Measurements from ENCODE around the gene SLCO3A1.
"Not testable (repeated sequence)": the region's sequence is repeated elsewhere in the genome, so short reads cannot be mapped to it uniquely, and the experiment has no call there.

The SLCO3A1 gene

DNA sequence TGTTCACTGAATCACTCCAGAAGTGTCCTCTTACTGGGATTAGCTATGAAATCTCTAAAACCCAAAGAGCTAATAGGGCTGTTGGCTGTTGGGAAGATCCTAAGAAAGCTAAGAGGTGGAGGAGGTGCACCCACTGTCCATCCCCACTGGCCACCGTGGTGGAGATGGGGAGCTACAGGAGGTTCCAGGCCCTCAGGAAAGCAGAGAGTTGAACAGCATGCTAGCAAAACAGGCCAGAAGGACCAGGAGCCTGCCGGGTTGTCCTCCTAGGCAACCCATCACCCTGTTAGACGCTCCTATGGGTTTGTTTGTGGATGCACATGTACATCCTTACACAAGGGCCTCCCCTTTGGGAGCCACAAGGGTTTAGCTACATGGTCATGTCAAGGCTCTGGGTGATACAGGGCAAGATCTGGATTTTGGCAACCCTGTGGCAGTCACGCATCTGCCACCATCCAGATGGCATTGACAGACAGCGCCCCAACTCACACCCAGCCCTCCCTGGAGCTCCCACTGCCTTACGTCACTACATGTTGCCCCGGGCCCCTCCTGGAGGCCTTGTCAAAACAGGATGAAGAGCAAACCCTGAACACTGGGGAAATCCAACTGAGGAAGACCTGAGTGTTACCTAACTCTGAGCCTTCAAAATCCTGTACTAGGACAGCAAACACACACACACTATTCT lies 208.1 kb downstream of the SLCO3A1 start:
- no peak for DNase-seq (ENCODE audit: low read depth in 2 of 2, low spot score in 1 of 2)

DNA sequence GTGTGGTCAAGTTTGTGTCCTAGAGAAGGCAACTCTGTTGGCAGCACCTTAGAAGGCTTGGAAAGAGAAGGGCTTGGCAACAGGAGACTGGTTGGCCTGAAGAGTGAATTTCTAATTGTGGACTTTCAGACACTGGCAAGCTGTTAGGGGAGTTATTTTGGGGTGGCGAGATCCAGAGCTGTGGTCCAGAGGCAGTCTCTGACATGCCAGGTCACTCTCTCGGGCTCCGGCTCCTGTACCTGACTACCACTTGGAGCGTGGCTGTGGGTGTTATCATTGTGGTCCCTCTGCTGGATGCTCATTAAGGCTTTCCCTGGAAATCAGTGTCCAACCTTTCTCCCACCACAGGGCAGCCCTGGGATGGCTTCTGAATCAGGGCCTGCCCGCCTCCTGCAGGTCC lies 209.0 kb downstream of the SLCO3A1 start:
- DNase-seq (ENCODE audit: low read depth in 2 of 2, low spot score in 1 of 2), result no peak

DNA sequence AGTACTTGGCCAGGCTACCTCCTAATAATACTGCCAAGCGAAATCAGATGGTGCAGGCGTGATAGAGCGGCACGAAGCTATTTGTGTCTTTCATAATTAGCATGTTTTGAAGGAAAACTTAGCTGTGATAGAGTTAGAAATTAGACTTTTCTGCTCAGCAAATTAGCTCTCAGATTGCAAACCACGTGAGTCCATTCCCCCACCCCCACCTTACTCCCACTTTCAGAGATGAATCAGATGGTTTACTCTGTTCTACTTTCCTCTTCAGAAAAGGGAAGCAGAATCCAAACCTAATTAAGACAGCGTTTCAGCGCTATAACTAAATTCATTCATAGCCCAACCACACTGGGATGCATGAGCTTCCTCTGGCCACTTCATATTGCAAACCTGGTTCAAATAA lies 214.6 kb downstream of the SLCO3A1 start:
- no peak for DNase-seq (ENCODE audit: low read depth in 2 of 2, low spot score in 1 of 2)

DNA sequence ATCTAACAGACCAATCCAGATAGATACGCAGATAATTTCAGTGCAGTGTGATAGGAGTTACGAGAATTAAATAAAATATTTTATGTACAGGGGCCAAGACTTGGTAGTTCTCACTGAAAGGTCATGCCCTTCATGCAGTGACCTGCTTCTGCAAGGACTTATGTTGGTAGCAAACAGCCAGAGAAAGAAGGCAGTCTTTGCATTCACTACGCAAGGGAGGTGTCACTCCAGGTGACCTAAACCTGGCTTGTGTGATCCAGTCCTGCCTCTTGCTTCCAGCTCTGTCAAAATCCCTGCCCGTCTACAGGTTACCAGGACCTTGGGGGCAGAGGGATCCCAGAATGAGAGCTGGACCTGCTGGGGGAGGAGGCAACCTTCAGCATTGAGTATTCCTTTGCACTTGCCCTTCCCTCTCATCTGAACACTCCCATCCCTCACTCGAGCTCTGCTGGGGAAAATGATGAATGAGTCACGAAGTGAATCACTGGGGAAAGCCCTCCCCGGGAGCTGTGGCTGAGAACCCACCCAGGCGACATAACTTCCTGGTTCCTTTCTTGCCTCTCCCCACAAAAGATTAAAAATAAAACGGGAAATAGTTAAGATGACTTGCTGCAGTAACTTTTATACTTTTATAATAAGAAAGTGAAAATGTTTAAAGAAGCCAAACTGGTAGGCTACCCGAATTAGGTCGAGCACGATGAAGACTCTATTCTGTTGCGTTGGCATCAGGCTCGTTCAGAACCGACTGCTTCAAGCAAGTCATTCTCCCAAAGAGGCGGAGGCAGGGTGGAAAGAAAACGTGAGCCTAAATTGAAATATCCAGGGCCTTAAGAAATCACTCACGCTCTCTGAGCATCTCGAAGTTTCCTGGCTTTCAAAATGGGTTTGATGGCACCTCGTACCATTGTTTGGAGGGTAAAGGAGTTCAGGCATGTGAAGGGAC lies 216.1 kb downstream of the SLCO3A1 start:
- peak in 1 of 2 donors; percentile 31 for DNase-seq (ENCODE audit: low read depth in 2 of 2, low spot score in 1 of 2)

DNA sequence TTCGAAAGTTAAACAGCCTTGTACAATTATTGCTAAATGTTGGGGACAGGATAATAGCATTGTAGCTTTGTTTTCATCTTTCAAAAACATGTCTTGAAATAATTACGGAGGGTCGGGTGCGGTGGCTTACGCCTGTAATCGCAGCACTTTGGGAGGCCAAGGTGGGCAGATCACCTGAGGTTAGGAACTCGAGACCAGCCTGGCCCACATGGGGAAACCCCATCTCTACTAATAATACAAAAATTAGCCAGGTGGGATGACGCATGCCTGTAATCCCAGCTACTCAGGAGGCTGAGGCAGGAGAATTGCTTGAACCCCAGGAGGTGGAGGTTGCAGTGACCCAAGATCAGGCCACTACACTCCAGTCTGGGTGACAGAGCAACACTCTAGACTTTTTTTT lies 216.7 kb downstream of the SLCO3A1 start:
- DNase-seq (ENCODE audit: low read depth in 2 of 2, low spot score in 1 of 2), result not testable (repeated sequence)

DNA sequence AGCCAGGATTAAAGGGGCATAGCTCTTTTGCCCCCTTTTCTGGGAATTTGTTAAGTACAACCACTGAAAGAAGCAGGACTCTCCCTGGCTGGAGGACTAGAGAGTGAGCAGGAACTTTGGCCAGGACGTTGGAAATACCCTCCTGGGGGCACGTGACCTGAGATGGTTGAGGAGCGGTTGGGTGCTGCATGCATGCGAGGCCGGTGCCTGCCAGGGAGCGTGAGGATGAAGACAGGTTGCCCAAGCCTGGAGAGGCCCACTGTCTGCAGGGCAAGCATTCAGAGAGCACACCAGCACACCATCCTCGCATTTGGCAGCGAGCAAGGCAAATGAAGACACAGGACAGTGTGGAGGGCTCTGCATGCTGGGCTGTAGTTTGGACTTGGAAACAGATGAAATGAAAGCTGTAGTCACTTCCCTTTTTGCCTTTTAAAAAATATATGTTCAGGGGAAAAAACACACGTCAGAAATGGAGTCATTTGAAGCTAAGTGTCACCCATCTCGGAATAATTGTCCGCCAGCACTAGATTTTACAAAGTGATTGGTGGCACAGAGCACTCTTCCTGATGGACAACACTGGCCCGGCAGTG lies 217.6 kb downstream of the SLCO3A1 start:
- no peak for DNase-seq (ENCODE audit: low read depth in 2 of 2, low spot score in 1 of 2)

DNA sequence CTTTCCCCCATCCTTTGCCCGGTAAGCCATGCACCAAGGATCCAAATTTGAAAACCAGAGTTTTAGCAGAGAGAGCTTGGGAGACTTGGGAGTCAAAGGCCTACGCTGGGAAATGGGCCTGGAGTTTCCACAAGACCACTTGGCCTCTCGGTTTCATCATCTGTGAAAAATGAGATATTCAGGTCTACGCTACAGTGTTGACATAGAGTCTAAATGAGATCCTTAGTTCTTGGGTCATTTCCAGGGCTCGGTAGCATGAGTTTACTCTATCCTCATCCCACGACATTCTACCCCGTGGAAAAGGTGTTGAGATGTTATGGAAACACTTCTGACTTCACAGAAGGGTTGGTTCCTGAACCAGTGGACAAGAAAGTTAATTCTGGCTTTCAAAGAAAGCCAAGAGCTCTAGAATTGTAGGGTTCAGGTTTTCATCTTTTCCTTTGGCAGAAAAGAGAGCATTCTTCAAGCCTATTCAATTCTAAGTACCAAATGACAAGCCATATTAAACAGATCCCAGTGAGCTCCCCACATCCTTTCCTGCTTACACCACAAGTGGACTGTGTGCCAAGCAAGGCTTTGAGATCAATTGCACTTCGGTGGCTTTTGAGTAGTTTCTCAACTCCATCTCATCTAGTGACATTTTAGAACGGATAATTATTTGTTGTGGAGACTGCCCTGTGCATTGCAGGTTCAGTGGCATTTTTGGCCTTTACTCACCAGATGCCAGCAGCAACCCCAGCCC lies 219.7 kb downstream of the SLCO3A1 start:
- no peak for DNase-seq (ENCODE audit: low read depth in 2 of 2, low spot score in 1 of 2)

DNA sequence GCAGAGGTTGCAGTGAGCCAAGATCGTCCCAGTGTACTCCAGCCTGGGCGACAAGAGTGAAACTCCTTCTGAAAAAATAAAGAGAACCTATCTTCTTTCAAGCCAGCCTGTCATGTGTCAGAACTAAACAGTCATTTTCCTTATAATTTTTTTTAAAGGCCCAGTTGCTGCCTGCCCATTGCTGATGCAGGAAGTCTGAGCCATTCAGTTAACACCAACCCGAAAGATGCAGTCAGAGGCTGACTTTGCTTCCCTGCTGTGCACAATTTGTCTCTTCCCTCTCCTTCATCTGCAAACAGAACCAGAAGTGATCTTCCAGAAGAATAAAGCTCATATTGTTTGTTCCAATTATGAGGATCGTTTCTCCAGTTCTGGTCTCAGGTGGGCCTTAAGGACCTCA lies 220.6 kb downstream of the SLCO3A1 start:
- DNase-seq (ENCODE audit: low read depth in 2 of 2, low spot score in 1 of 2), result no peak

DNA sequence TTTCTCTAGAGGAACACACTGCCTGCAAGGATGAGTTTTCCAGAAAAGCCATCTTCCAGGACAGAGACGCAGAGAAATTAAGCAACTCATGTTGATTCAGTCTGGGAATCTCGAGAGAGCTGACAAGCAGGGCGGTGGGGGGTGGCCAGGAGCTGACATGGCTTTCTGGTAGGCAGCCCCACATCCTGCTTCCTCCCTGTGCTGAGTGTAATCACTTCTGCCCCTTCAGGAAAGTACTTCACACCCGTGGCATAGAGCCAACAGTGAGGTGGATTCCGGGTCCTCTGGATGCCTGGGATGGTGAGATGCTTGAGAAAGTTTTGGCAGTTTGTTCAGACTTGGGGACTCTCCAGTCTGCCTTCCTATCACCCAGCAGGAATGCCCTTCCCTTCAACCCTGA lies 221.1 kb downstream of the SLCO3A1 start:
- no peak for DNase-seq (ENCODE audit: low read depth in 2 of 2, low spot score in 1 of 2)

DNA sequence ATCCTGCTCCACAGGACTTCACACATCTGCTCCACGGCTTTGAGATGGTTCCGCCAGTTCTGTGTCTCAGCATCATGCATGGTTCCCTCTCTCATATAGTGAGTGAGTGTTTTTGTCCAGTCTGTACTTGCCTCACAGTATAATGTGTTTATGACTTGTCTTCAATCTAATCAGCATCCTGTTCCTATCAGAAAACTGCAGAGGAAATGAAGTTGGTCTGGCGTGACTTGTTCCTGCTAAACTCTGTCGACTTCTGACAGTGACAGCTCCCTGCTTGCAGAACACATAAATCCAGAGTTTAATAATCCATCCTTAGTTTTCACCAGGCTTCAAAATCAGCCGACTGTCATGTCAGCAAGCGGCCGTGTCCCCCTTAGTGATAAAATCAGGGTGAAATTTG lies 222.3 kb downstream of the SLCO3A1 start:
- DNase-seq (ENCODE audit: low read depth in 2 of 2, low spot score in 1 of 2), result no peak

DNA sequence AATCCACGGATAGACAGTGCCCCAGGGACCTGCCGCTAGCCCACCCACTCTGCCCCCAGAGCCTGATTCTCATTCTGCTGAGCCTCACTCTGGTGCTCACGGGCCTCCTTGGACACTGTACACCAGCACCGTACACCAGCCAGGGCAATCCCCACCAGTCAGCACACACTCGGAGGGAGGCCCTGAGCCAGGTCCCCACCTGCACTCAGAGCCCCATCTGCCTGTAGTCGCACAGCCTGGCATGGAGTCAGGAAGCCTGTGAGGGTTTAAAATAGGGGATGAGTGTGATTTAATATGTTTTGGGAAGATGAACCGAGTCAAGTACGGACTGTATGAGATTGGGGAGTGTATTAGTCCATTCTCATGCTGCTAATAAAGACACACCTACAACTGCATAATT lies 223.0 kb downstream of the SLCO3A1 start:
- no peak for DNase-seq (ENCODE audit: low read depth in 2 of 2, low spot score in 1 of 2)

DNA sequence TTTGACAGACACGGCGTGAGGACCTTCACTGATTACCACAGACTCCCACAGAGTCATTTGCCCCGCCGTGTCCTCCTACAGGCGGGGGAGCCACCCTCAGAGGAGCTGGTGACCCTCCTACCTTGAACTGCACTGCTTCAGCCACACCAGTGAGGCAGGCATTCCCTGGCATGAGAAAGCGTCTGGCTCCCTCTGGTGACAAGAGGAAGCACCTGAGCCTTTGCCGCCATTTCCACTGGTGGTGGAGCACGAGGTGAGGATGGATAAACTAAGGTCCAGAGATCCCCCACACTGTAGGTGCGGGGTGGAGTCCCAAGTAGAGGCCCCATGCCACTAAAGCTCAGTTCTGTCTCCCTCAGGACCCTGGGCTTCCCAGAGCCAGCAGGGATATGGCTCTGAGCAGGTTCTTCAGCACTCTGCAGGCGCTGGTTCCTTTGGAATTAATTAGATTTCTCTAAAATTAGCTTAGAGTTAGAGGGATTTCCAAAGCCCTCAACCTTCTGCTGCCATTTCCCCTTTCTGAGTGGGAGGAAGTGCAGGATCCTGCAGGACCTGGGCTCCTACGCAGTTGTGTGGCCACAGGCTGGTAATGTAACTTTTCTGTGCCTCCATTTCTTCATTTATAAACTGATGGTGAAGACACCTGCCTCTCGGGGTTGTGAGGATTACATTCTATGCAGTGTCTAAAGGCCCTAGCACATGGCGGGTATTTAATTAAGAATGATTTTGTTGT lies 224.0 kb downstream of the SLCO3A1 start:
- DNase-seq (ENCODE audit: low read depth in 2 of 2, low spot score in 1 of 2), result peak in 1 of 2 donors; percentile 31

DNA sequence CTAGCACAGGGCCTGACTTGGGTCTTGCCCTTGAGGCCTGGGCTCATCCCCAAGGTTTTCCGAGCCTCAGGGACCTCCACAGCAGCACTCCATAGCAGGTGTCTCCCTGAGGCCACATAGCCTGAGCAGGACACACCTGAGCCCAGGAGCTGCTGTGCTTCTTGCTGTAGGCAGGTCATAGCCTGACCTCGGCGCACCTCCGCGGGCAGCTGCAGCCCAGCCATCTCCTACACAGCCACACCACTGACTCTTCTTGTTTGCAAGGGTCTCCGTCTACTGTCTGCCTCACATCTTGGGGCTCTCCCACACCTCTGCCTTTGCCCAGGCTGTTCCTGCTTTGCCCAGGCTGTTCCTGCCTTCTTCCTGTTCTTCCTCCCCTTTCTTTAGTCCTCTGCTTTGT lies 224.8 kb downstream of the SLCO3A1 start:
- DNase-seq (ENCODE audit: low read depth in 2 of 2, low spot score in 1 of 2), result no peak

DNA sequence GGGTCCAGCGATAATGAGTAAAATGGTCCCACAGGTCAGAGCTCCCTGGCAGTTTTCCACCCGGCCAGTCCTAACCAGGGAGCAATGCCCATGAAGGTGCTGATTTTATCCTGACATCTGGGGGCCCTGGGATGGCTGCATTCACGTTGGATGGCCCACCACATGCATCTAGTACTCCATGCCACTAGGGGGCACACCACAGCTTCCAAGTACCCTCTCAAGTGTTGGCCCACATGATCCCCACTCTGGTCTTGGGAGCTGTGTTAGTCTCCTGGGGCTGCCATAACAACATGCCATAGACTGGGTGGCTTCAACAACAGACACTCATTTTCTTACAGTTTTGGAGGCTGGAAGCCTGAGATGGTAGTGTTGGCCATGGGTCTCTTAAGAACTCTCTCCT lies 225.5 kb downstream of the SLCO3A1 start:
- DNase-seq (ENCODE audit: low read depth in 2 of 2, low spot score in 1 of 2), result no peak

DNA sequence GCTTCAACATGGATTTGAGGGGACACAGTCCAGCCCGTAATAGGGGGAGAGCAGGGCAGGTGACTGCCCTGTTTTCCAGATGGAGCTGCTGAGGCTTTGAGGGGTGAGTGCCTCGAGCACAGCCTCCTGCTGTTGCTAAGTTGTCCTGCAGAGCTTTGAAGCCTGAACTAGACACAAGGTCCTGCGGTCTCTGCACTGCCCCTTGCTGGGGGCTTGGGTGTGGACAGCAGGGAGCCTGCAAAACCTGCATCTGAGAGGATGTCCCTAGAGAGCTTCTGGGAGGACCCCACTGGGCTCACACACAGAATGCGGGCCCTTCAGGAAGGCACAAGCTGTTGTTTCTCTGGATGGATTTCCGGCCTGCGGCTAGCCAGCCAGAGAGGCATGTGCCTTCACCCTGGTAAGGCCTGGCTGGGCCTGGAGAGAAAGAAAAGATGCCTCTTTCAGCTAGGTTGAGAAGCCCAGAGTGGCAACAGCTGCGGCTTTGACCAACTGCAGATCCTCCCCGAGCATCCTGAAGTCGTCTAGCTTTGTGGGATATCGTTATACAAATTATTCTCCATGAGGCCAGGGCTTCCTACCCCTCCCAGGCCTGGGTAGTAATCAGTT lies 226.2 kb downstream of the SLCO3A1 start:
- DNase-seq (ENCODE audit: low read depth in 2 of 2, low spot score in 1 of 2), result no peak

DNA sequence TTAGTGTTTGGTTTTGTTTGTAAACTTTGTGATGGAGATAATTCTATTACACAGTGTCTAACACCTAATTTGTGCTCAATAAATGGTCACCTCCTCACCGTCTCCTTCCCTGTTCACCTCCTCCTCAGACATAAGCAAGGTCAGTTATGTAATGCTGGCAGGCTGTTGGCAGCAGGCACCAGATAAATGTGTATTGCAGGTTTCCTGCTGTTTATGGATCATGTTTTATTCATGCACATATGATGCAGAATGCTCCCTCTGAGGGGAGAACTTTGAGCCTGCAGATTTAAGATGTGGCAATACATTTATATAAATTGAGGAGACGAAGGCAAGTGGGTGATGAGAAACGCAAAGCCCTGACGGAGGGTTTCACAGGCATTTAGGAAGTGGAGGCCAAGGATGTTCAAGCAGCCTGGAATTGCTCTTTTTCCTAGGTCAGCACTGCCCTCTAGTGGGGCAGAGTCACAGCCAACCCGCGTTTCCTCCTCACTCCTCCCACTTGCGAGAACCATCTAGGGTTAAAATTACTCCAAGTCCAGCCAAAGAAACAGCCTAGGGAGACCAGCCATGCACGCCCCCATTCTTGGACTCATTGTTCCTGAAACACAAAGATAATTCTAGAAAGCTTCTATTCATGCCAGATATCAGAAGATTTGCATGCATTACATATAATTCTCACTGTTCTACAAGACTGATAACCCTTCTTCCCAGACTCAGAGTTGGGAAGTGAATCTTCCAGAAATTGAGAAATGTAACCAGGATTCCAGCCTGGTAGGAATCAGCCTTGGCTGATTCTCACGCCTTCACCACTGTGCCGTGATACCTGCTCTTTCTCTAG lies 228.7 kb downstream of the SLCO3A1 start:
- no peak for DNase-seq (ENCODE audit: low read depth in 2 of 2, low spot score in 1 of 2)

DNA sequence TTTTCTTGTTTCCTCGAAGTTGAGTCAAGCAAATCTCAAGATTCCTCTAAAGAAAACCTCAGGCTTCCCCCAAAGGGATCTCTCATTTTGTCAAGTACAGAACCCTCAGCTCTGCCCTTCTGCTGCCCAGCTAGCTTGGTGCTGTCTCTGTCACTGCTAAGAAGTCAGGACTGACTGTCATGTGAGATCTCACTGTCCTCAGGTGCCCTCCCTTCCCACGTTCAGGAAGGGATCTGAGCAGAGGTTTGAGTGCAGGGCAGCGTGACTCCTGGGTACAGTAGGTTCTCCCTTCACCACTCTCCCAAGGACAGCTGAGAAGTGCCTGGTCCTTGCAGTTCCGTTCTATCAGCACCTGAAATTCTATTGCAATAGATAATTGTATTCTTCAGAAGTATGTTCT lies 229.7 kb downstream of the SLCO3A1 start:
- no peak for DNase-seq (ENCODE audit: low read depth in 2 of 2, low spot score in 1 of 2)

DNA sequence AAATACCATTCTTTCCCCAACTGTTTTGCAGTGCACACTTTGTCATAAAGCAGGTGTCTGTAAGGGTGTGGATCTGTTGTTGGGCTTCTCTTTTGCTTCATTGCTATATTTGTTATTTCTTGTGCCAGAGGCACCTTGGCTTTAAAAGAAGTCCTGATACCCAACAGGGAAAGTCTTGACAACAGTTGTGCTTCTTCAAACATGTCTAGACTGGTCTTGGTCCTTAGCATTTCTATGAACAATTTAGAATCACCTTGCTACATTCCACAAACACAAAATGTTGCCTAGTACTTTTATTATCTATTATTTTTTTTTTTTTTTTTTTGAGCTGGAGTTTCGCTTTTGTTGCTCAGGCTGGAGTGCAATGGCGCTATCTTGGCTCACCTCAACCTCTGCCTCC lies 233.7 kb downstream of the SLCO3A1 start:
- no peak for DNase-seq (ENCODE audit: low read depth in 2 of 2, low spot score in 1 of 2)

DNA sequence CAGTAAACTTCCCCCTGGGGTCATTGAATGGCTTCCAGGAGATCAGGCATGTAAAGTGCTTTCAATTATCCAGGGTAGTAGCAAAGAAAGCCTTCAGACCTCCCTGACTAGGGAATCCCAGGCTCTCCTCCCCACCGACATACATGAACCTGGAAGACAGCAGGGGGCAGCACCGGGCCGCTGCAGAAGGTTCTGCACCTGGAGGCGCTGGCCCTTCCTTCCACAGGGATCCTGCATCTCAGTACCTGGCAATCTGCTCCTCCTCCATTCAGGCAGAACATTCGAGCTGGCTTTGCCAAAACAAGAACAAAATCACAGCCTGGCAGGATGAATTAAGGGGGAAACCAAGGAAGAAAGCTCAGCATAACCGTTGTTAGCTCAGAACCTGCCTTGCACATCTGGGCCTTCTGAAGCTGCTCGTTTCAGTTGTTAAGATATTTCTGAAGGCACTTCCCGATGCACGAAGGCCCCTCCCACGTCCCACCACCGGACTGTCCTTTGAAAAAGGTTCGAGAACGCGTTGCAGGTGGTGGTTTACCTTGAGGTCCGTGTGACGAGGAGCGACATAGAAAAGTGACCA lies 237.7 kb downstream of the SLCO3A1 start:
- DNase-seq (ENCODE audit: low read depth in 2 of 2, low spot score in 1 of 2), result no peak
